Natural killer cell (primary cell): ENCODE data around the gene FAM181A. TPM values are rescaled to one million over a fixed set of nuclear protein-coding genes. Genes with fewer than 3 reads are reported as not detected.

Source experiments
- ATAC-seq, 3 donors: fragments of 150-1000 bp in 2 of 3; fragments of 200-7000 bp in 1 of 3; cut with Tn5 transposase; 1 replicate in 1 of 3; 2 replicates in 2 of 3; pipeline ENCODE4 v1.10.0; 2021; ENCODE audit warnings: mild to moderate bottlenecking in 2 of 3, moderate library complexity in 2 of 3
- DNase-seq, 2 donors: peaks; one replicate each; pipeline versions ENCODE4 v3.0.0 to v3.0.0-alpha.2; 2013 to 2021; ENCODE audit warnings: mixed read lengths in 1 of 2
- H3K27ac ChIP-seq: one replicate; pipeline ENCODE4 v1.5.1; 2013; ENCODE audit warnings: mild to moderate bottlenecking, low read length
- H3K27me3 ChIP-seq: one replicate; pipeline ENCODE4 v1.6.1; 2013; ENCODE audit warnings: low read length; ENCODE audit not compliant: control insufficient read depth, insufficient read depth
- H3K36me3 ChIP-seq: one replicate; pipeline ENCODE4 v1.6.1; 2013; ENCODE audit warnings: low read length; ENCODE audit not compliant: control insufficient read depth, insufficient read depth
- H3K4me1 ChIP-seq: one replicate; pipeline ENCODE4 v1.6.1; 2013; ENCODE audit warnings: low read length; ENCODE audit not compliant: control insufficient read depth, insufficient read depth
- H3K4me3 ChIP-seq: one replicate; pipeline ENCODE4 v1.5.1; 2013; ENCODE audit warnings: low read length
- H3K9me3 ChIP-seq: one replicate; pipeline ENCODE4 v1.6.1; 2013; ENCODE audit warnings: low read length; ENCODE audit not compliant: control insufficient read depth, insufficient read depth
- H3K27ac Mint-ChIP-seq, 2 donors: one replicate each; pipeline ENCODE4 v1.8.0; 2022; ENCODE audit warnings: mild to moderate bottlenecking in 2 of 2, mixed read lengths in 2 of 2, moderate library complexity in 1 of 2
- H3K27me3 Mint-ChIP-seq, 2 donors: one replicate each; pipeline ENCODE4 v1.8.0; 2022; ENCODE audit warnings: low read depth in 2 of 2, mixed read lengths in 2 of 2
- H3K36me3 Mint-ChIP-seq: one replicate; pipeline ENCODE4 v1.8.0; 2022; ENCODE audit warnings: mixed read lengths
- H3K4me1 Mint-ChIP-seq, 2 donors: one replicate each; pipeline ENCODE4 v1.8.0; 2022; ENCODE audit warnings: mixed read lengths in 2 of 2
- H3K4me3 Mint-ChIP-seq: one replicate; pipeline ENCODE4 v1.8.0; 2022; ENCODE audit warnings: mild to moderate bottlenecking, moderate library complexity, mixed read lengths
- H3K9me3 Mint-ChIP-seq, 2 donors: one replicate each; pipeline ENCODE4 v1.8.0; 2022; ENCODE audit warnings: mixed read lengths in 2 of 2
- WGBS: methylation state at CpG from one replicate; pipeline ENCODE4 v1.1.7; 2013; ENCODE audit warnings: missing lambda C conversion rate; ENCODE audit not compliant: insufficient coverage; 5-methylcytosine and 5-hydroxymethylcytosine counted together
- intact Hi-C: fragments of 100-400 bp; cut with micrococcal nuclease; formaldehyde crosslinking; loops from one replicate; pipeline ENCODE4 v1.14.2; 2022
- total RNA-seq, 4 donors: library from RNA; stranded (reverse); fragments of 120-200 nt in 1 of 4; gene quantifications; one replicate each; pipeline versions ENCODE4 v1.2.3 to v1.2.4, GENCODE V29; 2013 to 2022
- TF ChIP-seq, protein P1 (sequence below): fragments of 200-600 bp; IDR thresholded peaks from one replicate; pipeline ENCODE4 v1.8.0; 2022; ENCODE audit warnings: antibody characterized with exemption

Gene FAM181A
- total RNA-seq, 3 donors from 2014 or later (not counting 1 experiment from before 2014, with no cell fraction given): not detected

DNA sequence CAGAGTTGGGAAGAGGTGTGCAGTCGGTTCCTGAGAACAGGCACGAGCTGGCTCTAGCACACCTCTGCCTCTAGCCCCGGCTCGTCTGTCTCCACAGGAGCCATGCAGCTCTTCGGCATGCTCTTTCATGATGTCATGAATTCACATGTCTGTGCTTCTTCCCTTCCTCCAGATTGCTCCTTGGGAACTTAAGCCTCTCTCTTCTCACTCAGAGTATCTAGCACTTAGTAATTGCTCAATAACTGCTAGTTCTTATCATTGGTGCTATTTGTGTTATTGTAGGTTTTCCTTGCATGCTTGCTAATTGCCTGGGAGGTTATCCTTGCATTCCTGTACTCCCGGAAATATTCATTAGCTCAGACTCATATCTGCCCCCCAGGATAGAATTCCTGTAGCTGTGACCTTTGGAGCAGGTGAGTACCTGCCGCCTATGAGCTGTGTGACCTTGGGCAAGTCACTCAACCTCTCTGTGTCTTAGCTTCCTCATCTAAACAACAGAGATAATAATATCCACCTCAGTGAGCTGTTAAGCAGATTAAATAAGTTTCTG lies 19.5 kb downstream of the FAM181A start:
- Histone ChIP-seq H3K4me1 (no peaks in the 10 kb centered on the region), H3K27ac (no peak overlapping the region), H3K27me3 (no peaks in the 10 kb centered on the region), H3K9me3 (no peaks in the 10 kb centered on the region), H3K36me3 (peaks cover 6% of the 10 kb centered on the region), H3K4me3 (no peak overlapping the region)
- no peak for DNase-seq
- Mint-ChIP-seq H3K36me3 (no peaks in the 10 kb centered on the region), H3K9me3 (no peaks in the 10 kb centered on the region), H3K27me3 (no peaks in the 10 kb centered on the region), H3K4me3 (no peak overlapping the region), H3K4me1 (peaks cover 0 to 4% of the 10 kb centered on the region in 2 donors), H3K27ac (no peak overlapping the region)
- 99% methylated on average over 7 of the region's 7 CpGs for WGBS
- intact Hi-C loops: loop anchor here (5.0 kb wide), 1 partner anchor 36 kb away; no protein-coding TSS in a partner anchor
- TF ChIP-seq, protein P1, sequence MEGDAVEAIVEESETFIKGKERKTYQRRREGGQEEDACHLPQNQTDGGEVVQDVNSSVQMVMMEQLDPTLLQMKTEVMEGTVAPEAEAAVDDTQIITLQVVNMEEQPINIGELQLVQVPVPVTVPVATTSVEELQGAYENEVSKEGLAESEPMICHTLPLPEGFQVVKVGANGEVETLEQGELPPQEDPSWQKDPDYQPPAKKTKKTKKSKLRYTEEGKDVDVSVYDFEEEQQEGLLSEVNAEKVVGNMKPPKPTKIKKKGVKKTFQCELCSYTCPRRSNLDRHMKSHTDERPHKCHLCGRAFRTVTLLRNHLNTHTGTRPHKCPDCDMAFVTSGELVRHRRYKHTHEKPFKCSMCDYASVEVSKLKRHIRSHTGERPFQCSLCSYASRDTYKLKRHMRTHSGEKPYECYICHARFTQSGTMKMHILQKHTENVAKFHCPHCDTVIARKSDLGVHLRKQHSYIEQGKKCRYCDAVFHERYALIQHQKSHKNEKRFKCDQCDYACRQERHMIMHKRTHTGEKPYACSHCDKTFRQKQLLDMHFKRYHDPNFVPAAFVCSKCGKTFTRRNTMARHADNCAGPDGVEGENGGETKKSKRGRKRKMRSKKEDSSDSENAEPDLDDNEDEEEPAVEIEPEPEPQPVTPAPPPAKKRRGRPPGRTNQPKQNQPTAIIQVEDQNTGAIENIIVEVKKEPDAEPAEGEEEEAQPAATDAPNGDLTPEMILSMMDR: no peak
- ATAC-seq: no peak

GRCh38 chr14:93947282-93947681 lies 20.1 kb downstream of the FAM181A start:
- no peak for DNase-seq
- intact Hi-C loops: loop anchor here (5.0 kb wide), 1 partner anchor 35 kb away; no protein-coding TSS in a partner anchor
- WGBS: 93% methylated on average over 19 of the region's 19 CpGs
- ATAC-seq: no peak
- Histone ChIP-seq H3K36me3 (peaks cover 6% of the 10 kb centered on the region), H3K9me3 (no peaks in the 10 kb centered on the region), H3K27me3 (no peaks in the 10 kb centered on the region), H3K4me1 (no peaks in the 10 kb centered on the region), H3K4me3 (no peak overlapping the region), H3K27ac (no peak overlapping the region)
- H3K36me3 Mint-ChIP-seq: no peaks in the 10 kb centered on the region
- H3K4me1 Mint-ChIP-seq: peaks cover 0 to 4% of the 10 kb centered on the region in 2 donors
- H3K9me3 Mint-ChIP-seq: no peaks in the 10 kb centered on the region
- H3K27me3 Mint-ChIP-seq: no peaks in the 10 kb centered on the region
- TF ChIP-seq, protein P1: no peak
- H3K4me3 Mint-ChIP-seq: no peak overlapping the region
- no peak overlapping the region for H3K27ac Mint-ChIP-seq

GRCh38 chr14:93949511-93950075 lies 22.4 kb downstream of the FAM181A start:
- Histone ChIP-seq H3K27ac (no peak overlapping the region), H3K36me3 (peaks cover 6% of the 10 kb centered on the region), H3K4me3 (no peak overlapping the region), H3K4me1 (peaks cover 18% of the 10 kb centered on the region), H3K9me3 (no peaks in the 10 kb centered on the region), H3K27me3 (no peaks in the 10 kb centered on the region)
- TF ChIP-seq, protein P1: no peak
- 93% methylated on average over 13 of the region's 13 CpGs for WGBS
- ATAC-seq: no peak
- no peaks in the 10 kb centered on the region for H3K36me3 Mint-ChIP-seq
- no peak for DNase-seq
- peaks cover 8 to 15% of the 10 kb centered on the region in 2 donors for H3K4me1 Mint-ChIP-seq
- no peaks in the 10 kb centered on the region for H3K9me3 Mint-ChIP-seq
- H3K4me3 Mint-ChIP-seq: no peak overlapping the region
- no peaks in the 10 kb centered on the region for H3K27me3 Mint-ChIP-seq
- intact Hi-C loops: loop anchor here (5.0 kb wide), 1 partner anchor 33 kb away; no protein-coding TSS in a partner anchor
- H3K27ac Mint-ChIP-seq: no peak overlapping the region
